GM12891 (cell line): ENCODE results near the gene TJP3.

Experiments used
- PAX5 ChIP-seq: IDR thresholded peaks from 2 replicates; pipeline ENCODE4 v1.6.1; 2011; ENCODE audit warnings: low read length, moderate library complexity, mild to moderate bottlenecking; ENCODE audit not compliant: insufficient read depth, severe bottlenecking
- POLR2A ChIP-seq: IDR thresholded peaks from 2 replicates; pipeline ENCODE4 v1.6.1; 2011; ENCODE audit warnings: low read depth, low read length, control low read depth
- POLR2AphosphoS5 ChIP-seq: IDR thresholded peaks from 2 replicates; pipeline ENCODE4 v1.6.1; 2011; ENCODE audit warnings: low read depth, low read length, control low read depth
- SPI1 ChIP-seq: IDR thresholded peaks from 2 replicates; pipeline ENCODE4 v1.6.1; 2011; ENCODE audit warnings: low read depth, low read length, control low read depth
- TAF1 ChIP-seq: IDR thresholded peaks from 2 replicates; pipeline ENCODE4 v1.6.1; 2011; ENCODE audit warnings: low read depth, low read length, control low read depth

- no peak for TF ChIP-seq POLR2A
- no peak for TF ChIP-seq TAF1
- no peak for TF ChIP-seq POLR2AphosphoS5
- TF ChIP-seq SPI1: no peak
- TF ChIP-seq PAX5: no peak
These were observed 34.4 kb upstream of the TJP3 start for GRCh38 chr19:3673506-3674439.
